TTC549 (cell line): ENCODE data around the gene HHAT.

ENCODE experiments used
- FAIRE-seq: peaks from 2 replicates; lab custom pipeline; 2012; peaks lifted over from hg19 to GRCh38; lab: Jason Lieb, UNC

HHAT gene

DNA sequence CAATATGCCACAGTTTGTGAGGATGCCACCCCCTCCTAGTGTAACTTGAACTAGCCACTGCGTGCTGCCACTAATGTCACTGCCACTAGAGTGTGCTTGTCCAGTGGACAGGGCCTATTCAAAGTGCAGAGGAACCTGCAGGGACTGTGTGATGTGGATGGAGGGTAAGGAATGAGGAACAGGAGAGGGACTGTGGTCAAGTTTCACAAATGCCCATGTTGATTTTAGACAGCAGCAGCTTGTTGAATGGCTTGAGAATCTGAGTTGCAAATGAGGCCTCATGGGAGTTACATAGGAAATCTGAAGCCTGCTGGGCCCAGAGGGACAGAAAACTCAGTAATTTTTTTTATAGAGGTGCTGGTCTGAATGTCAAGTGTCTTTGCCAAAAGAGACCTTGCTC is 112.3 kb downstream of the HHAT start:
- FAIRE-seq, result no peak

DNA sequence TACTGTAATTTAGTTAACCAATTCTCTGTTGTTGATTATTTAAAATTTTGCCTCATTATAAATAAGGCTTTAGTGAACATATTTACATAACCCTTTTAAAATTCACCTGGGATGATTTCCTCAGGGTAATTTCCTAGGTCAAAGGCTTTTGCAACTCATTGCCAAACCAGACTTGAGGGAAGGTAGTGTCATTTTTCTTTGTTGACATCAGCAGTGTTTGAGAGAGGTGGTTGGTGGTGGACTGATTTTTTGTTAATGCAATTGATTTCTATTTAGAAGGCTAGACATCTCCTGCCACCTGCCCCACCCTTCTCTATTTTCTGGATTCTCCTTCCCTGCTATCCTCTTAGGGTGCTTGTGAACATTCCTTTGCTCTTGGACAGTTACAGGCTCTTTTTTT is 116.8 kb downstream of the HHAT start:
- no peak for FAIRE-seq

DNA sequence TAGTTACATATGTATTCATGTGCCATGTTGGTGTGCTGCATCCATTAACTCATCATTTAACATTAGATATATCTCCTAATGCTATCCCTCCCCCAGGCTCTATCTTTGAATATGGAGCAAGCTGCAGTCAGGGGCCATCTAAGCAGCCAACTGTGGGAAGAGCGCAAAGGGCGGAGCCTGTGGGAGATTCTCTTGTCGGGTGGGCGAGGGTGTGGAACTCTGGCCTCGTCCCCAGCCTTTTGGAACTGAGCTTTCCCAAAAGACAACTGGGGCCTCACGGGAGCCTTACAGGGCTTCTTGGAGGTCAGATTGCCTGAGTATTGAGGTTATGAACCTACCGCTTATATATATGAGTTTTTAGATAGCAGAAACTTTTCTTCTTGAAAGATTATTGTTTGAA is 117.2 kb downstream of the HHAT start:
- no peak for FAIRE-seq

DNA sequence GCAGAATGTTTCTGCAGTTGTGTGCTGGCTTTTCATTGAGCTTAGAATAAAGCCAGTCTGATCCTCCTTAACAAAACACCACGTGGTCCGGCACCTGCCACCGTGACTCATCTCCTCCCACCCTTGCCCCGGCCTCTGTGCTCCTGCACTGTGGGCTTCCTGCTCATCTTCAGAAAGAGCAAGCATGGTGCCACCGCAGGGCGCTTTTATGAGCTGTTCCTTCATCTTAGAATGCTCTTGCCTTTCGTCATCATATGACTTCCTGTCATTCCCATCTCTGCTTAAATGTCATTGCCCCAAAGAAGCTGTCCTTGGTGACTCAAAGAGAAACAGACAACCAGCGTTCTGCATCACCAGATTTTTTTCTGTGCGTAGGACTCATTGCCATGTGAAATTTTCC is 117.8 kb downstream of the HHAT start:
- FAIRE-seq, result no peak

DNA sequence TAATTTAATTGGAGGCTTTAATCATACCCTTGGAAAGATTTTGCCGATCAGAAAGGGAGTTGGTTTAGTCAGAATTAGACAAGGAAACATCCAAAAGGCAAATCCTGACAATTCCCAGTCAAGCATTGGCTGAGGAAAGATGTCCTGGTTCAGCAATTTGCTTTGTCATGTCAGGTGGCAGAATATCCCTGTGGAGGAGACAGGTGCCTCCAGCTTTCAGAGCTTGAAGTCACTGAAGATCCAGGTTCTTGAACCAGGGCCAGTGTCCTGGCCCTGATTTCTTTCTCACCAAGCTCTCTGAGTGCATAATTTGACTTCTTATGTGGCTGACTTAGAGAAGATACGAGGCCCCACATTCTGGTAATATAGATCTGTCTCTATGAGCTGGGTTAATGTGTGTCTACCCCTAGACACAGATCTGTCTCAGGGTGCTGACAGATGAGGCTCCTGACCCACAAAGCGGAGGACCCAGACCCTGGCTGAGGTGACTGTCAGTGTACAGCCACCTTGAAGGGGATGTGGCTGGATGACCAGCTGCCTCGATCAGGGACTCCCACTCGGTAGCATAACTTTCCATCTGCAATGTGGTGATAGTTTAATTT is 118.9 kb downstream of the HHAT start:
- FAIRE-seq, result no peak

DNA sequence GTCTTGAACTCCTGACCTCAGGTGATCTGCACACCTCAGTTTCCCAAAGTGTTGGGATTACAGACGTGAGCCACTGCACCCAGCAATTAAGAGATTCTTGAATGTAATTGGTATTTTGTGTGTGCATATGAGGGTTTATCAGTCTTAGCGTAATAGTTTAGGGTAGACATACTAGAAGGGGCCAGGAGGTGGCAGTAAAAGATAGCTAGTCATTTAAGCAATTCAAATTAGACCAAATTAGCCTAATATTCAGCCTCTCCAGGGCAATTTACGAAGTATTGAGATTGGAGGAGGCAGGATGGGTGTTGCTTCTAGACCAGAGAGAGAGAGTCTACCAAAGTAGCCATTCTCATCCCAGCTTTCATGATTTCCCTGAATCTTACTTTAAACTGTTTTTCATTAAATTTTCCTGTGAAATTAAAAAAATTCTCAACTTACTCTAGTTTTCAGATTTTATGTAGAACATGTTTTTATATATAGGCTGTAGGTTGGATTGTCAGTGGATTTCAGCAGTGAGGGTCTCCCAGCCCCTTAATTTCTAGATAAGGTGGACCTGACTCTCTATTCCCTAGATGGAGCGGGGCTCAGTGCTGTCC is 119.7 kb downstream of the HHAT start:
- FAIRE-seq, result peak; percentile 84

DNA sequence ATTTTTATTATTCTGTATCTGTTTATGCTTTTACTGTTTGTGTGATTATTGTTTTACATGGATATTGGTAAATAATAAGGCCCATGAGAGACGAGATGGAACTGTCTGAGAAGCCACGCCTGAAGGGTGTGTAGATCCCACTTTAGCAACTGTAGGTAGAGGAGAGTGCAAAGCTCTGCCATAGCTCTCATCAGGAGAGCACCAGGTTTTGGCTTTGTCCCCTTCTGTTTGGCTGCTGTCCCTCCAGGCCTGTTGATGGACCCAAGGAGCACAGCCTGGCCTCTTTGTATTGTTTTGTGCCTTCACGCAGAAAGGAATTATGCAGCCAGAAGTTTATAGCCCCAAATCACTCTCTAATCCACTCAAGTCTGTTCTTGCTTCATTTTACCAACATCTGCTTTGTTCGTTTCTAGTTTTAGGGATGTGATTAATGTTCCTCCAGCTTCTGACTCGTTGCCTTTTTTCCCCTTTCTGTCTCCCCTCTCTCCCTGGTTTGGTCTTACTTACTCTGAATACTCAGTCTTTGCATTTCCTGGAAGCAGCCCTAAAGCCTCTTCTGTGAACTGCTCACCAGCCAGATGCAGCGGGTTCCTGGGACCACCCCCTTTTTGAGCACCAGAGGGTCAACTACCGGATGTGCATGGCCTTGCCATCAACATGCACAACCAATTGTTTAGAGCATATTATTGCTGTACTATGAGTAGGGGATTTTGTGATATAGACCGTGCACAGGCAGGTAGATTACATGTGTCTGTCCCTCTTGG is 127.3 kb downstream of the HHAT start:
- no peak for FAIRE-seq

DNA sequence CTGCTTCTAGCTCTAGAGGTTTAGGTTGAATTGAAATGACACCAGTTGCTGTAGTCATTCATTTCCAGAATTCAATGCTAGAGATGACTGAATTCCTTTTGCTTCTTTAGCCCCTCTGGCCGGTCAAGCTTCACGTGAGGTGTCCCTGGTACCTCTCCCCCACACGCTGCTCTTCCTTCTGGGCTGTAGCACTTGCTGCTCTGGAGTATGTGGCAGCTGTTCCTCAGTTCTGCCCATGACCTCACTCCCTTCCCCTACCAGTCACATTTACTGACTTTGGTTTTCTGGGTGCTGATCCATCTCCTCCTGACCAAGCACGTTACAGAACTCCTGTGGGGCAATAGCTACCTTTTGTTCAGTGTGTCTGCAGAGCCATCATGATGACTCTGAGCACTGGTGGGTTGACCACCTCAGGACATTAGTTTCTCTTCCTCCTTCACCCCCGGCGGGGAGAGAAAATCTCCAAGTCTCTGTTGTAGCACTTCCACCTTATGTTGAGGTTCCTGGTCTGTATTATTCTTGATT is 128.1 kb downstream of the HHAT start:
- no peak for FAIRE-seq

DNA sequence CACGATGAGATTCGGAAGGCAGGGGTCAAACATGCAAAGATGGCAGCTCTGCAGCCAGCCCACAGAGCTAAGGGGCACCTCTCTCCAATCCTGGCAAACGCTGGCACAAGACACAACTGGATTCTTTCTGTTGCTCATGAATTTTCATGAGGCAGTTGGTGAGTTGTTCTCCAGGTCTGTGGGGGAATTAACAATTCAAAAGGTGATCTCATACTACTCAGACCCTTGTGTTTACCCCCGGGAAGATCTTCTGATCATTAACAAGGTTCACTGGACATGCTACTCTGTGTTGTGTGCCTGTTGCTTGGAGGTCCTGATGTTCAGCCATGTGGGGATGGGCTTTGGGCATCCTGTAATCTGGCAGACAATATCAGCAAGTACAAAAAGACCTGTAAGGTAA is 128.9 kb downstream of the HHAT start:
- FAIRE-seq, result no peak

DNA sequence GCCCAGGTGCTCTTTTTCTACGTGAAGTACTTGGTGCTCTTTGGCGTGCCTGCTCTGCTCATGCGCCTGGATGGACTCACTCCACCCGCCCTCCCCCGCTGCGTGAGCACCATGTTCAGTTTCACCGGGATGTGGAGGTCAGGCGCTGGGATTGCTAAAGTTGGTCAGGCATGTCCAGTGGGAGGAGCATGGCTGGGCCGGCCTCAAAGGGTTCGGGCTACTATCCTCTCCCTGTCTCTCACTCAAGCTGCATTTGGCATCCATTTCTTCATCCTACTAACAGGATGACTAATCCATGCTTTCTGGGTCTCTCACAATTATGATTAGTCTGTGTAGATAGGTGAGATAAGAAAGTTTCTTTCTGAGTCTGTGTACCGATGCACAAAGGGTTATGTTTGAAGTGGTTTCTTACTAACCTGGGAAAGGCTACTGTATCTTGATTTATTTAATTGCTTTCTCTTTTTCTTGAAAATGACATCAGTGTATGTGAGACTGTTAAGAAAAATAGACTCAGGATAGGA is 135.9 kb downstream of the HHAT start:
- no peak for FAIRE-seq

DNA sequence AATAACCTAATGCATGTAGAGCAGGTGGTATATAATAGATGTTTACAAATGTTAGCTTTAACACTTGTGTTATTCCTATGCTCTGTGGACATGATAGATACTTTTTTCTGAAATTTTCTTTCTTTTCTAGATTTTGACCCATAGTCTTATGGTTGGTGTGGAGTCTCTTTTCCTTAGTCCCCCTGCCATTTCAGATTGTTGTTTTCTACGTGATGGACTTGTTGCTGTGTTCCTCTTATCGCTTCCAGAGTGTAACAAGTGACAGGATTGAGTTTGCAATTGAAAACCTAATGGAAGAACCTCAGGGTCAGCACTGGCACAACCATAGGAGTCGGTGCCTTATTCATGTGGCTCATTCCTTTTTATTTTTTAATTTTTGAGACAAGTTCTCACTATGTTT is 136.4 kb downstream of the HHAT start:
- FAIRE-seq, result no peak

DNA sequence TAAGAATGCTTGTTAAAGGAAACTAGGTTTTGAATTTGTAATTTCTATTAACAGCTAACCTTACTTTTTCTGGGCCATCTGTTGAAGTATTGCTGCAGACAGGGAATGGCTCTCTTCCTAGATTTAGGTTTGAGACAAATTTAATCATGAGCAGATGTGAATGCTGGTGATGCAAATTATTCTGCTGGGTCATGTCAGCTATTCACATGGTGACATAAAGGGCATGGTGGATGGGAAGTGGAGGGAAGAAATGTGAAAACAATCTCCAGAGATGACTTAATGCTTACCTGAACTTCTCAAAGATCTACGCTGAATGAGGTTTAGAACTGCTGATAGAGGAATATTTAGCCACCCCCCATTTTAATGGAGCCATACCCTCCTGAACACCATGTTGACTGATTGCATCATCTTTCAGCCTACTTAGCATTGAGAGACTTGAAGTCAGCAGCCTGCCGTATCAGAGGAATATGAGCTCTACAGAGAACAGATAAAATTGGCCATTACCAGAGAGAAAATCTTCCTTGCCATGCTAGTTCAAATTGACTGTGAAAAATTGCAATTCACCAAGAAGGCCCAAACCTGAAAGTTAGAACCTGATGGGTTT is 138.8 kb downstream of the HHAT start:
- no peak for FAIRE-seq

DNA sequence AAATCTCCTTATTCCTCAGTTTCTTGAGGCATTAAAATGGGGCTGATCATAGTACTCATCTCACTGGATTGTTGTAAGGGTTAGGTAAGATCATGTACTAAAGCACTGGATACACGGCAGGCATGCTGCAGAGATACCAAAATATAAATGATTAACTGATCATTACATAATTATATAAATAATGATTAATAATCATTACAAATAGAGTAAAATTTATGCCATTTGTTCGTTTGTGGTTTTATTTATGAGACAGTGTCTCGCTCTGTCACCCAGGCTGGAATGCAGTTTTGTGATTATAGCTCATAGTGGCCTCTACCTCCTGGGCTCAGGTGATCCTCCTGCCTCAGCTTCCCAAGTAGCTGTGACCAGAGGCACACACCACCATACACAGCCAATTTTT is 140.7 kb downstream of the HHAT start:
- FAIRE-seq, result no peak

DNA sequence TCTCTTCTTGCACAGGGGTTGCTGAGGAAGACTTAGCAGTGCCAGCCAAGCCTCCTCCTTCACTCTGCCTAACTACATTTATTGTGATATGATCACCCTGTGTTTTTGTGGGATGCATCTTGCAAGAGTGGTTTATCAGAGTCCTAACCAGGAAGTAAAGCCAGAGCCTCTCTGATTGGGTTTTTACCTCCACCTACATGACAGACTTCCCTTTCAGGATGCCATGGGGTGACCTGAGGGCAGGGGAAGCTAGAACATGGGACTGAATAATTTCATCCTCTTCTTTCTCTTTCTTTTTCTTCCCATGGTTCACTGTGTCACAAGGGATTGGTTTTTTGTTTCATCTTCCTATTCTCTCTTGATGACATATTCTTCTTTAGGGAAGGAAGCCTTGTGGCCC is 146.6 kb downstream of the HHAT start:
- FAIRE-seq, result no peak

DNA sequence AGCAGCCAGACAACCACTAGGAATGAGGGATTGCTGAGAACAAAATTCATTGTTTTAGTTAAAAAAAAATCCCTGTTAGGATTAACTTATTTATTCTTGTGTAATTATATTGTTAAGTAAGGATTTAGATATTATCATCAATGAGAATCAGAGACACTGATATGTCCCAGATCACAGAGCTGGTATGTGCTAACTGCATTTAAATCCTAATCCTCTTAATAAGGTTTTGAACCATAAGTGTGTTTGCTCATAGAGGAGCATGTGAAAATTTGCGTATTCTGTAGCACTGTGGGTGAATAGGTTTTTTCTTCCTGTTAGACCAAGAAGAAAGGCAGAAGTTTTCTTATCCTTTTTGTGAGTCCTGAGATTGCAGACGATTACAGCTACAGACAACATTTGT is 147.1 kb downstream of the HHAT start:
- no peak for FAIRE-seq

DNA sequence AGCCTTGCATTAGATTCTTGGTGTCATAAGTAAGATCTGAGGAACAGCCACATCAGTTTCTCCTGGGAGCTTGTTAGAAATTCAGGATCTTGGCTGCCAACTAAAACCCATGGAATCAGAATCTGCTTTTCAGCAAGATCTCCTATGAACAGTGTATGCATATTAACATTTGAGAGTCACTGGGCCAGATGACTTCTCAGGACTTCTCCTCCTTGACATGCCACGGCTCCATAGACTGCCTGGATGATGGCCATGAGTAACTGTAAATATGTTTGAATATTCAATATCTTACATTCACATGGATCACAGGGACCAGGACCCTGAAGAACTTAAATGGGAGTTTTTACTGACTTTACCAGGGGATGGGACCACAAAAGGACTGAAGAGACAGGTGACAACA is 148.0 kb downstream of the HHAT start:
- FAIRE-seq, result no peak

DNA sequence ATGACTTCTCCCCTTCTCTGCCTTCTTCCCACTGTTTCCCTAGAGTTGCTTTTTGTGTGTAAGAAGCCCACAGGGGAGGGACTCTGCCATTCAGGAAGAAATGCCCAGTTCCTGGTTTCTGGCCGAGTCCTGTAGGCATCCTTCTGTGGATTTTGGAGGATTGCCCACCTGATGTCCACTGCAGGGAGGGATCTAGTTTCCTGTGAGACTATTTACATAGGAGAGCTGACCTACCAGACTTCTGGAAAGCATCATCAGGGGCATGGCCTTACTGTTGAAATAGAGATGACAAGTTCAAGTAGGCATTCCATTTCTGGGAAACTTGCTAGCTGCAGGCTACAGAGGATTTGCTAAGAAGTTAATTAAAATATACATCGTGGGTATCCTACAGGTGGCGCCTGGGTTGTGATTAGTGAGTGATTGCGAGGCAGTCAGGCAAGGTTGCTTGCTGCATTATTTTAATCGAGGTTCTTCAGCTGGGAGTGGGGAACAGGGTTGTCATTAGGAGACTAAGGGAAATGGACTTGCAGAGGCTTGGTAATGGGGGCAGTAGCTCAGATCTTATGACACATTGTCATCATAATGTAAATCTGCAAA is 148.7 kb downstream of the HHAT start:
- FAIRE-seq, result no peak

DNA sequence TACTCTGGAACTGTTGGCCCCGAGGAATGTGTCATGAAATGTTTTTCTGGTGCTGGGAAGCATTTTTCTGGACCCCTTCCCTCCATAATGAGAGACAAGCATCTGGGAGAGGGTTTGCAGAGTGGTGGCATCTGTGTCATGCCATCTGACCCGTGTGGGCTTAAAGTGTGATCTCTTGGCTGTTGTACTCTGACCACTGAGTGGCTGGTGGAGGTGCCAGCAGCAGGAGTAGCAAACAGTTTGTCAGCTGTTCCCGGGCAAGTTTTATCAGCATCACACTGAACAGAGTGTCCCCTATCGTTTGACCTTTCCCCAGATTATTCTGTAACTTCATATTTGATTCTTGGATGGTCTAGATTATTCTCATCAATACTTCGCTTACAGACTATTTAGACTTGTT is 150.1 kb downstream of the HHAT start:
- no peak for FAIRE-seq

DNA sequence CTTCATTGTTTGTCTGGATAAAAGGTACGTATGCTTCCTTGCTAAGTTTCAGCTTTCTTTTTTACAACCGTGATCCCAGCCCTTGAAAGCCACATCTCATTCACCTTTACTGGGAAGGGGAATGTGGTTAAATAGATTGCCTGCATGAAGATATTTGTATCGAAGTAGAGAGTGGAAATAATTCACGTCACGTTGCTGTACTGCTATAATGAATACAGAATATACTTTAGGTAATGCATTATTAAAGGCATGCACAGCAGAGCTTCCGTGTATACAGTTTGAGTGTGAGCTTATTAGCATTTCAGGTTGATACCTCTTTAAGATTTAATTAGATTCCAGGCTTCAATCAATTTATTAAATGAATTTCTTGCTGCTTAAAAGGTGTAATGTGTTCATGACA is 153.8 kb downstream of the HHAT start:
- FAIRE-seq, result no peak

DNA sequence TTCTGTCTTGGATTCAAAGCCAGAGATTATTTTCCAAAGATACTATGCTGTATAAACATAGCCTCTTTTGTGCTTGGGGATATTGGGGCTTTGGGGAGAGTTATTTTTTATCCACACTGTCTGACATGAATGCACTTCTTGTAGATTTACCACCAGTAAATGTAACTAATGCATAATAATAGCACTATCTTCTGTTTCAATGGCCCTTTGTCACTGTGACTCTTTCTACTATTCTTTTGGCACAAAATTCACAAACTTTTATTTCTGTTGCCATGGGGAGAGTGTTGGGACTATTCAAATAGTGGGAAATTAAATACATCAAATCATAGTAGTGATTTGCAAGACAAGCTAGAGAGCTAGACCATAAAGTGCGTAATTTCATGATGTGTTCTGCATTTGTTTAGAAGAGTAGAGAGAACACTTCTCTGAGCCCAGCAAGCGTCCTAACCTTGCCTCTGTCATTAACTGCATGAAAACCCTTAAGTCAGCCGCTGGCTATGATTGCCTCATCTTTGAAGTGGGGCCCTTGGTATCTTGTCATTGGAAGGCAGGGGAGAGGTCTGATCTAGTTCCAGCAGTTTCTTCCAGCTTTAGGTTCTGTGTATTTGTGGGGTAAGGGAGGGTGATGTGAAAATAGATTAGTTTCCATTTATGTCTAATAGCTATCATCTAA is 154.4 kb downstream of the HHAT start:
- FAIRE-seq, result no peak

DNA sequence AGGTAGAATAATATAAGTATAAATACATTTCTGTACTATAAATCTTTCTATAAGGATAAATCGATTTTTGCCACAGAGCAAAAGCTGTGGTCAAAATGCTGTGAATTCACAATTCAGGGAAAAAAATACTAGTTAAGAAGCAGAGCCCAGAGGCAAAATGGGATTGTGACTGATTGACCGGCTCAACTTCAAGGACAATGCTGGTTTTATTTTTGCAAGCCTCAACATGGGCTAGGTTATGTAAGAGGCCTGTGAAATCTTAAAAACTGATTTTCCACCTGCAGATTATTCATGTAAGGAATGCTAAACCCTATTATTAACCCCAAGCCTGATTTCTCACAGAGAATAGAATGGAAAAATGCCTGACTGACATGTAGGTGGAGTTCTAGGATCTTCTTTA is 155.1 kb downstream of the HHAT start:
- no peak for FAIRE-seq

DNA sequence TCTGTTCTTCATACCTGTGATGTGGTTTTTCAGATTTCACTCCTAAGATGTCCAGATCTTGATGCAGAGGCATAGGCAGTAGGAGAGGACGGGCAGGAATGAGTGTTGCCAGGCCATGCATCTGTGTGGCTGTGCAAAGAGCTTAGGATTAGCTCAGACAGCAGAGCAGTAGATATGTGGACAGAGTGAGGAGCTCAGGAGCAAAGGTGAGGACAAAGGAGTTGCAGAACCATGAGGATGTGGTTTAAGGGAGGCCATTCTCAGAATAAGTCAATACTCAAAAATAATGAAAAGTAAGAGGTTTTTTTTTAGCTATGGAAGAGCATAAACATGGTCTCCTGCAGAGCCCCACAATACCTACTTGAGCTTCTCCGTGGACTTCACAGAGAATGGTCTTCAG is 158.3 kb downstream of the HHAT start:
- FAIRE-seq, result no peak
